Neural cell (in vitro differentiated cells): Measurements from ENCODE around the gene LATS2. TPM values are rescaled to one million over a fixed set of nuclear protein-coding genes. Genes with fewer than 3 reads are reported as not detected.

Source experiments
- H2AFZ ChIP-seq: fragments of 200-600, 300-800 bp; sonication (generic), shearing (Covaris generic); 2 replicates; pipeline ENCODE4 v1.6.0; 2014; ENCODE audit warnings: low read depth, mild to moderate bottlenecking, antibody characterized with exemption, low read length, moderate library complexity
- H3F3A ChIP-seq: fragments of 200-600 bp; shearing (Covaris generic); 2 replicates; pipeline ENCODE4 v1.6.1; 2016; ENCODE audit warnings: mild to moderate bottlenecking, moderate library complexity, mixed read lengths, antibody characterized with exemption, low read length; ENCODE audit not compliant: insufficient read depth, poor library complexity, severe bottlenecking
- H3K27ac ChIP-seq: fragments of 200-600, 300-800 bp; sonication (generic), shearing (Covaris generic); 2 replicates; pipeline ENCODE4 v1.5.1; 2014; ENCODE audit warnings: mild to moderate bottlenecking, low read length, moderate library complexity
- H3K27me3 ChIP-seq: fragments of 300-800, 200-600 bp; sonication (generic), shearing (Covaris generic); 2 replicates; pipeline ENCODE4 v1.6.0; 2014; ENCODE audit warnings: mild to moderate bottlenecking, low read depth, low read length, moderate library complexity; ENCODE audit not compliant: insufficient read depth
- H3K36me3 ChIP-seq: fragments of 300-800, 200-600 bp; sonication (generic), shearing (Covaris generic); 2 replicates; pipeline ENCODE4 v1.5.1; 2014; ENCODE audit warnings: mild to moderate bottlenecking, antibody characterized with exemption, low read length, moderate library complexity; ENCODE audit not compliant: insufficient read depth
- H3K4me2 ChIP-seq: fragments of 300-800, 200-600 bp; sonication (generic), shearing (Covaris generic); 2 replicates; pipeline ENCODE4 v1.6.0; 2014; ENCODE audit warnings: mild to moderate bottlenecking, low read length
- H3K4me3 ChIP-seq: fragments of 300-800, 200-600 bp; sonication (generic), shearing (Covaris generic); 2 replicates; pipeline ENCODE4 v1.5.1; 2014; ENCODE audit warnings: mild to moderate bottlenecking, low read length, moderate library complexity
- H3K79me2 ChIP-seq: fragments of 200-600 bp; shearing (Covaris generic); replicated peaks from 2 replicates; pipeline ENCODE4 v1.6.0; 2014; ENCODE audit warnings: mild to moderate bottlenecking, low read length, moderate library complexity; ENCODE audit not compliant: insufficient read depth
- H3K9ac ChIP-seq: fragments of 300-800, 200-600 bp; sonication (generic), shearing (Covaris generic); 2 replicates; pipeline ENCODE4 v1.6.1; 2016; ENCODE audit warnings: mild to moderate bottlenecking, low read length, mixed read lengths
- H3K9me2 ChIP-seq: fragments of 200-600 bp; shearing (Covaris generic); 2 replicates; pipeline ENCODE4 v1.6.1; 2016; ENCODE audit warnings: mild to moderate bottlenecking, low read length, mixed read lengths; ENCODE audit not compliant: insufficient read depth
- H3K9me3 ChIP-seq: fragments of 200-600, 300-800 bp; sonication (generic), shearing (Covaris generic); 2 replicates; pipeline ENCODE4 v1.6.1; 2016; ENCODE audit warnings: mild to moderate bottlenecking, mixed run types, low read length, moderate library complexity, mixed read lengths
- H4K20me1 ChIP-seq: fragments of 200-600 bp; shearing (Covaris generic); 2 replicates; pipeline ENCODE4 v1.6.1; 2016; ENCODE audit warnings: mild to moderate bottlenecking, mixed run types; ENCODE audit not compliant: insufficient read depth
- EP300 ChIP-seq: fragments of 450-650 bp; conservative IDR thresholded peaks from 2 replicates; pipeline ENCODE4 v1.6.1; 2014; ENCODE audit warnings: antibody characterized with exemption, mild to moderate bottlenecking, moderate library complexity; ENCODE audit not compliant: poor library complexity, severe bottlenecking
- EZH2 ChIP-seq: fragments of 200-600, 300-800 bp; shearing (Covaris generic), sonication (generic); IDR thresholded peaks from 2 replicates; pipeline ENCODE4 v1.6.1; 2014; ENCODE audit warnings: antibody characterized with exemption, low read length, borderline replicate concordance, mild to moderate bottlenecking; ENCODE audit not compliant: insufficient read depth, poor library complexity, severe bottlenecking
- MXI1 ChIP-seq: fragments of 450-650 bp; conservative IDR thresholded peaks from 2 replicates; pipeline ENCODE4 v1.6.1; 2014; ENCODE audit warnings: antibody characterized with exemption, mild to moderate bottlenecking; ENCODE audit not compliant: poor library complexity, severe bottlenecking
- POLR2AphosphoS5 ChIP-seq: IDR thresholded peaks from 2 replicates; pipeline ENCODE4 v1.6.1; 2012
- RAD21 ChIP-seq: fragments of 450-650 bp; conservative IDR thresholded peaks from 2 replicates; pipeline ENCODE4 v1.6.1; 2014; ENCODE audit warnings: antibody characterized with exemption, mild to moderate bottlenecking, moderate library complexity
- SMC3 ChIP-seq: fragments of 450-650 bp; conservative IDR thresholded peaks from 2 replicates; pipeline ENCODE4 v1.6.1; 2014; ENCODE audit warnings: antibody characterized with exemption, mild to moderate bottlenecking, moderate library complexity; ENCODE audit not compliant: poor library complexity
- TAF1 ChIP-seq: IDR thresholded peaks from 2 replicates; pipeline ENCODE4 v1.6.1; 2012; ENCODE audit warnings: low read depth
- polyA plus RNA-seq: library from polyadenylated mRNA; depleted of rRNA; stranded (reverse); fragments of >200 nt; gene quantifications from 2 replicates; pipeline ENCODE4 v1.2.3, GENCODE V29; 2014
- TF ChIP-seq, protein P1 (sequence below): IDR thresholded peaks from 2 replicates; pipeline ENCODE4 v1.6.1; 2012; ENCODE audit warnings: borderline replicate concordance
- TF ChIP-seq, protein P2 (sequence below): fragments of 450-650 bp; IDR thresholded peaks from 2 replicates; pipeline ENCODE4 v1.5.1; 2014; ENCODE audit warnings: antibody characterized with exemption, mild to moderate bottlenecking, moderate library complexity; ENCODE audit not compliant: poor library complexity, severe bottlenecking

Gene LATS2
- polyA plus RNA-seq, 1 donor from 2014 or later, result 2.6 TPM

DNA sequence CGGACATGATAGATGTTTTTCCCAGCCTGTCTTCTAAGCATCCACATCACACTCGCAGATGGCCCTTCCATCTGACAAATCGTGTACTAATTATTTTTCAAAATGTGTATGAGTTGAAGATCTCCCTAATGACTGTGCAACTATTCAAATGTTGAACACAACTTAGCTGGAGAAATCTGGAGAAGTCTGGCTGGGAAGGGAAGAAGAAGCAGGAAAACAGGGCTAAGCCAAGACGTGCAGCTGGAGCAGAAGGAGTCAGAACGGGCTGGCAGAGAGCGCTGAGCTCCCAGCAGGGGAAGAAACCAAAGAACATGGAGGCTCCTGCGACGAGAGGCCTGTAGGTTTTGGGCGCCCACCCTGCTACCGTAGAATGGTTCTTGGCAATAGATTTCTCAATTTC lies 13.2 kb upstream of the LATS2 start:
- Histone ChIP-seq H3K9me2 (no peaks in the 10 kb centered on the region), H3K4me2 (no peak overlapping the region), H3K27ac (no peak overlapping the region), H3K27me3 (peaks cover 8% of the 10 kb centered on the region), H3K79me2 (no peaks in the 10 kb centered on the region), H2AFZ (no peak overlapping the region), H4K20me1 (no peaks in the 10 kb centered on the region), H3F3A (no peaks in the 10 kb centered on the region), H3K36me3 (no peaks in the 10 kb centered on the region), H3K4me3 (no peak overlapping the region), H3K9me3 (no peaks in the 10 kb centered on the region), H3K9ac (no peak overlapping the region)
- no peak for TF ChIP-seq EZH2
- no peak for TF ChIP-seq MXI1
- TF ChIP-seq TAF1, result no peak
- TF ChIP-seq, protein P1, sequence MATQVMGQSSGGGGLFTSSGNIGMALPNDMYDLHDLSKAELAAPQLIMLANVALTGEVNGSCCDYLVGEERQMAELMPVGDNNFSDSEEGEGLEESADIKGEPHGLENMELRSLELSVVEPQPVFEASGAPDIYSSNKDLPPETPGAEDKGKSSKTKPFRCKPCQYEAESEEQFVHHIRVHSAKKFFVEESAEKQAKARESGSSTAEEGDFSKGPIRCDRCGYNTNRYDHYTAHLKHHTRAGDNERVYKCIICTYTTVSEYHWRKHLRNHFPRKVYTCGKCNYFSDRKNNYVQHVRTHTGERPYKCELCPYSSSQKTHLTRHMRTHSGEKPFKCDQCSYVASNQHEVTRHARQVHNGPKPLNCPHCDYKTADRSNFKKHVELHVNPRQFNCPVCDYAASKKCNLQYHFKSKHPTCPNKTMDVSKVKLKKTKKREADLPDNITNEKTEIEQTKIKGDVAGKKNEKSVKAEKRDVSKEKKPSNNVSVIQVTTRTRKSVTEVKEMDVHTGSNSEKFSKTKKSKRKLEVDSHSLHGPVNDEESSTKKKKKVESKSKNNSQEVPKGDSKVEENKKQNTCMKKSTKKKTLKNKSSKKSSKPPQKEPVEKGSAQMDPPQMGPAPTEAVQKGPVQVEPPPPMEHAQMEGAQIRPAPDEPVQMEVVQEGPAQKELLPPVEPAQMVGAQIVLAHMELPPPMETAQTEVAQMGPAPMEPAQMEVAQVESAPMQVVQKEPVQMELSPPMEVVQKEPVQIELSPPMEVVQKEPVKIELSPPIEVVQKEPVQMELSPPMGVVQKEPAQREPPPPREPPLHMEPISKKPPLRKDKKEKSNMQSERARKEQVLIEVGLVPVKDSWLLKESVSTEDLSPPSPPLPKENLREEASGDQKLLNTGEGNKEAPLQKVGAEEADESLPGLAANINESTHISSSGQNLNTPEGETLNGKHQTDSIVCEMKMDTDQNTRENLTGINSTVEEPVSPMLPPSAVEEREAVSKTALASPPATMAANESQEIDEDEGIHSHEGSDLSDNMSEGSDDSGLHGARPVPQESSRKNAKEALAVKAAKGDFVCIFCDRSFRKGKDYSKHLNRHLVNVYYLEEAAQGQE, result no peak
- no peak for TF ChIP-seq EP300
- no peak for TF ChIP-seq POLR2AphosphoS5
- TF ChIP-seq, protein P2, sequence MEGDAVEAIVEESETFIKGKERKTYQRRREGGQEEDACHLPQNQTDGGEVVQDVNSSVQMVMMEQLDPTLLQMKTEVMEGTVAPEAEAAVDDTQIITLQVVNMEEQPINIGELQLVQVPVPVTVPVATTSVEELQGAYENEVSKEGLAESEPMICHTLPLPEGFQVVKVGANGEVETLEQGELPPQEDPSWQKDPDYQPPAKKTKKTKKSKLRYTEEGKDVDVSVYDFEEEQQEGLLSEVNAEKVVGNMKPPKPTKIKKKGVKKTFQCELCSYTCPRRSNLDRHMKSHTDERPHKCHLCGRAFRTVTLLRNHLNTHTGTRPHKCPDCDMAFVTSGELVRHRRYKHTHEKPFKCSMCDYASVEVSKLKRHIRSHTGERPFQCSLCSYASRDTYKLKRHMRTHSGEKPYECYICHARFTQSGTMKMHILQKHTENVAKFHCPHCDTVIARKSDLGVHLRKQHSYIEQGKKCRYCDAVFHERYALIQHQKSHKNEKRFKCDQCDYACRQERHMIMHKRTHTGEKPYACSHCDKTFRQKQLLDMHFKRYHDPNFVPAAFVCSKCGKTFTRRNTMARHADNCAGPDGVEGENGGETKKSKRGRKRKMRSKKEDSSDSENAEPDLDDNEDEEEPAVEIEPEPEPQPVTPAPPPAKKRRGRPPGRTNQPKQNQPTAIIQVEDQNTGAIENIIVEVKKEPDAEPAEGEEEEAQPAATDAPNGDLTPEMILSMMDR, result no peak
- no peak for TF ChIP-seq SMC3
- TF ChIP-seq RAD21, result no peak

DNA sequence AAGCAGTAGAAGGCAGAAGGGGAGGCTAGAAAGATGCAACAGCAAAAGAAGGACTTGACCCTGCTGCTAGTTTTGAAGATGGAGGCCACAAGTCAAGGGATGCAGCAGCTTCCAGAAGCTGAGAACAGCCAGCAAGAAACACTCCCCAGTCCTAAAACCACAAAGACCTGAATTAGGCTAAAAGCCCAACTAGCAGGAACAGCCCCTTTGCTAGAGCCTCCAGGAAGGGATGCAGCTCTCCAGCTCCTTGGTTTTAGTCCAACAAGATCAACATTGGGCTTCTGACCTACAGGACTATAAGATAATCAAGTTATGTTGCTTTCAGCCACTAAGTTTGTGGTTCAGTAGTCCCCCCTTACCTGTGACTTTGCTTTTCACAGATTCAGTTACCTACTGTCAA lies 10.5 kb upstream of the LATS2 start:
- Histone ChIP-seq H2AFZ (no peak overlapping the region), H3K4me3 (no peak overlapping the region), H3K79me2 (no peaks in the 10 kb centered on the region), H3F3A (no peaks in the 10 kb centered on the region), H3K4me2 (no peak overlapping the region), H3K27me3 (peaks cover 8% of the 10 kb centered on the region), H4K20me1 (no peaks in the 10 kb centered on the region), H3K9me3 (no peaks in the 10 kb centered on the region), H3K36me3 (no peaks in the 10 kb centered on the region), H3K9ac (no peak overlapping the region), H3K9me2 (no peaks in the 10 kb centered on the region), H3K27ac (no peak overlapping the region)
- TF ChIP-seq MXI1, result no peak
- no peak for TF ChIP-seq SMC3
- TF ChIP-seq, protein P2, result no peak
- TF ChIP-seq, protein P1, result no peak
- TF ChIP-seq POLR2AphosphoS5, result no peak
- TF ChIP-seq TAF1, result no peak
